ENCODE measurements around the gene LRRC42.
A peak's percentile ranks its signal among the peaks of the same experiment; 100 is the strongest.

LRRC42 gene, protein sequence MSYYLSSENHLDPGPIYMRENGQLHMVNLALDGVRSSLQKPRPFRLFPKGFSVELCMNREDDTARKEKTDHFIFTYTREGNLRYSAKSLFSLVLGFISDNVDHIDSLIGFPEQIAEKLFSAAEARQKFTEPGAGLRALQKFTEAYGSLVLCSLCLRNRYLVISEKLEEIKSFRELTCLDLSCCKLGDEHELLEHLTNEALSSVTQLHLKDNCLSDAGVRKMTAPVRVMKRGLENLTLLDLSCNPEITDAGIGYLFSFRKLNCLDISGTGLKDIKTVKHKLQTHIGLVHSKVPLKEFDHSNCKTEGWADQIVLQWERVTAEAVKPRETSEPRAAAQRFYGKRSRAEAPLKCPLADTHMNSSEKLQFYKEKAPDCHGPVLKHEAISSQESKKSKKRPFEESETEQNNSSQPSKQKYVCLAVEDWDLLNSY

DNA sequence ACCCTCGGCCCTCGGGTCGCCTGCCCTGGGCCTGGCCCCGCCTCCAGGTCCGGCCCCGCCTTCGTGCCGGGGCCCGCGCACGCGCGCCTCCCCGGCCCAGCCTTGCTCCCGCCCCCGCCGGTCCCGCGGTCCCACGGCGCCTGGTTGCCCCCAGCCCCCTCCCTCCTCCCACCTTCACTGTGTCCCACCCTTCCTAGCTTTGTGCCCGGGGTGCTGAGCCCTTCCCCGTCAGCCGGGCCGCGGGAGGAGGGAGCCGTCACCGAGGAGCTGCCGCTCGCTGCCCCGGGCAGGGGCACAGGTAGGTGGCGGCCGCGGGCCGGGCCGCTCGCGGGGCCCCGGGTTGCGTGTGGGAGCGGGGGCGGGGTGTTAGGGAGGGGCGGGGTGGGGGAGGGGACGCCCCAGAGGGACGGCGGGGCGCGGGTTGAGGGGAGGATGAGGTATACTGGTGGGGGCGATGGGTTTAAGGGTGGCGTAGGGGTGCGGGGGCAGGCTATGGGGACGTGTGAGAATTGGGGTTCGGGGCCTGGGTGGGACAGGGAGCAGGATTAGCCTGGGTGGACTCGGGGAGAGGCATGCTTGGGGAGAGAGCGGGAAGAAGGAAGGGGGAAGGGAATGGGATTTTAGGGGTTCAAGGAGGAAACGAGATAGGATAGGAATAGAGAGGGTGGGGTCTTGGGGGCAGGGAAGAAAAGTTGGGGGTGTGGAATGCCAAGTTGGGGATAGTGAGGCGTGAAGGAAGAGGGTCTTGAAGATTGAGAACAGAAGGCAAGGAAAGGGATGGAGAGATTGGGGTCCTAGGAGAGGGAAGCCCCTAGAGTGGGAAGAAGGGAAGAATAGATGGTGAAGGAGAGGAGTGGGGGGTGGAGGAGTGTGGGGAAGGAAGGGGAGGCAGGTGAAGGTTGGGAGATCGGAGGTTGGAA is at the start of gene LRRC42:
Gene LRRC42, plus strand, starts transcription at position 99 of the 920 bp plus-strand sequence. CDS start 5,650 bp downstream, outside the sequence.
- DNase-seq, result peak; percentile 87

DNA sequence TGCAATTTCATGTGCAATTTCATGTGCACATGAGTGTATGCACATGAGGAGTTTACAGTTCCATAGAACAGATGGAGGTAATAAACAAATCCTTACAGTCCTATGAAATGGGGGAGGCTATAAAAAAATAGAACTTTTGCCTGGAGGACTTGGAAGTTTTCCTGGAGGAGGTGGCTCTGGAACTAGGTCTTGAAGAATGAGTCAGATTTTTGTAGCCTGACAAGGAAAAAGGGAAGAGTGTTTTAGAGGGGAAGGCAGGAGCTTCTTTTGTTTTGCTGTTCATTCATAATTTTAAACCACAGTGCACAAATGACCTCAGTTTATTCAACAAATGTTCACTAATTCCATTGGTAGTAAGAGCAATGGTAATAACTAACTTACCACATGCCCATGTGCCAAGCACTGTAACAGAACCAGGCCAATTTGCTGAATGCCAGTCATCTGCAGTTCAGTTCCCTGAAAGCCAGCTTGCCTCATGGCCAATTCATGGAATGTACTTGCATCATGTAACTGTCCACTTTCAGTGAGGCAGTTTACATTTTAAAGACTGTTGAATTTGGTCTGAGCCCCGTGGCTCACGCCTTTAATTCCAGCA is 49.4 kb upstream of the LRRC42 start:
- DNase-seq, result no peak

DNA sequence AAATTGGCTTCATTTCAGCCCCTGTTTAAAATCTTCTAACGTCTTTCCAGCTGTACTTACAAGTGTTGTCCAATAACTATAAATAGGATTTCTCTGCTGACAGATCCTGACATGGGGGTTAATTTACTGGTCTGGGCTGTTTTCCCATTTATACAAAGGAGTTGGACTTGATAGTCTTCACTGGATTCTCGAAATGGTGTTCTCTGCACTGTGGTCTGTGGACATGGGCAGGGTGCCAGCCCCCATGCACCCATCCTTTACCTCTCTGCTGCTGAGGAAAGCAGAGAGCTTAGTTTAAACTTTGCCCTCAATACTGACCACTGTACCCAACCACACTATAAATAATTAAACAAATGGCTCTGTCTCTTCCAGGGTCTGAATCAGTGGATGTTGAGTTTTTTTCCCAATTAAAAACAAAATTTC is 46.9 kb upstream of the LRRC42 start:
- no peak for DNase-seq

- DNase-seq, result no peak
Observed at GRCh38 chr1:53899708-53900107, 46.4 kb upstream of the LRRC42 start.

DNA sequence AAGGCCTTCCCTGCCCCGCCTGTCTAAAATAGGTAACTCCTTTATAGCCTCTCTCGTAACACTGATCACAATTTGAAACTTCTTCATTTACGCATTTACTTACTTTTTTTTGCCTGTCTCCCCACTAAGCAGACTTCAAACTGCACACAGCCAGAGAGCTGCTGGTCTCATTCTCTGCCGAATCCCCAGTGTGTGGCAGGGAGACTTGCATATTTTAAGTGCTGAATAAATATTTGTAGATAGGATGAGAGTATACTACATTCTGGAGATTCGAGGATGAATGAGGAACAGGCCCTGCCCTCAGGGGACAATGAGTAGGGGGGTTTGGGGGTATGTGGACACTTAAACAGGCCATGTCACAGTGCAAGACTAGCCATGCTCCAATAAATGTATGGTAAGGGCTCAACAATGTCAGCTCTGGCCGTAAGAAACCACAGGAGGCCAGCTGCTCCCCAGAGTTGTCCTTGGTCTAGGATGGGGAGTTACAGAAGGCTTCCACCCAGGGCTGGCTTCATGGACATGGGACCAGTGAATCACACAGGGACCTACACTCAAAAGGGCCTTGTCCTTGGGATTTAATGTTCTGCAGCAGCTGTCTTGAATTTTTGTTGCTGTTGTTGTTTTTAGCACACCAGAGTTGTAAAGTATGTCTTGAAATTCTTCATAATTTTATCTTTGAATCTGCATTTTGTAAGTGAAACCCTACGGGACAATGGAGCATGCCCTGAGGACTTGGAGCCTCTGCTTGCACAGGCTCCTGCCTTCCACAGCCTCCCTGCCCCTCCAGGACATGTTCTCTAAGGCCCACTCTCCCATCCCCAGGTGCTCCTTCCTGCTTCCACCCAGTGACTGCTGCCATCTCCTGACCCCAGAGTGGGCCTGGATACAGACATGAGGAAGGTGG is 43.7 kb upstream of the LRRC42 start:
- no peak for DNase-seq

DNA sequence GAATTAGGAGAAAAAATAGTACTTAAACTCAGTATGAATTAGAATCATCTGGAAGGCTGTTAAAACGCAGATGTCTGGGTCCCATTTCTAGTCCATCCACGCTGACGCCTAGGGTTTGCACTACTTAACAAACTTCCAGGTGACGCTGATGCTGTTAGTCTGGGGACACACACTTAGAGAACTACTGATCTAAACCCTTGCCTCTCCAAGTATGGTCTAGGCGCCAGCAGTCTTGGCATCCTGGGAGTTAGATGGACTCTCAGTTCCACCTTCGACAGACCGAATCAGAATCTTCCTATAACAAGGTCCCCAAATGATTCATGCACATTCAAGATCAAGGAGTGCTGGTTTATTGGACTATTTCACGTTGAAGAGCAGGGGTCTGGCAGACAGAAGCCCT is 40.6 kb upstream of the LRRC42 start:
- DNase-seq, result no peak

DNA sequence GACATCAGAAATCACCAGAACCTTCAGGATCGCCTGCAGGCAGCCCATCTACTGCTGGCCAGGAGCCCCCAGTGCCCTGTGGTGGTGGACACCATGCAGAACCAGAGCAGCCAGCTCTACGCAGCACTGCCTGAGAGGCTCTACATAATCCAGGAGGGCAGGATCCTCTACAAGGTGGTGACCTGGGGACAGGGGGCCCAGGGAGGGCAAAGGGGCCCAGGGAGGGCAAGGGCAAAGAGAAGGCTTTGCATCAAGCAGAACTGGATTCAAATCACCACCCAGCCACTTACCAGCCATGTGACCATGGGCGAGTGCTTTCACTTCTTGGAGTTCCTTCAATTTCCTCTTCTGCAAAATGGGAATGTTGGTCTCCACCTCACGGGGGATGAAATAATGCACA is 40.0 kb upstream of the LRRC42 start:
- no peak for DNase-seq

- no peak for DNase-seq
Observed at GRCh38 chr1:53909946-53910345, 36.2 kb upstream of the LRRC42 start.

DNA sequence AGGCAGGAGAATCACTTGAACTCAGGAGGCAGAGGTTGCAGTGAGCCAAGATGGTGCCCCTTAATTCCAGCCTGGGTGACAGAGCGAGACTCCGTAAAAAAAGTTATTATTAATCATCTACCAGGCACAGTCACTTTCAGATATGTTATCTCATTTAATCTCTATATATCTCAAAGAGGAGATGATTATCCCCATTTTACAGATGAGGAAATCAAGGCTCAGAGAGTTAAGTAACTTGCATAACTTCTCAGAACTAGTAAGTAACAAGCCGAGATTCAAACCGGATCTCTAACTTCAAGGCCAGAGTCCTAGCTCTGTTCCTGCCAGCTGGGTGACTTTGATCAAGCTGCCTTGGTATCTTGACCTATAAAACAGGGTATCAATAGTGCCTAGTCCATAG is 34.7 kb upstream of the LRRC42 start:
- no peak for DNase-seq

DNA sequence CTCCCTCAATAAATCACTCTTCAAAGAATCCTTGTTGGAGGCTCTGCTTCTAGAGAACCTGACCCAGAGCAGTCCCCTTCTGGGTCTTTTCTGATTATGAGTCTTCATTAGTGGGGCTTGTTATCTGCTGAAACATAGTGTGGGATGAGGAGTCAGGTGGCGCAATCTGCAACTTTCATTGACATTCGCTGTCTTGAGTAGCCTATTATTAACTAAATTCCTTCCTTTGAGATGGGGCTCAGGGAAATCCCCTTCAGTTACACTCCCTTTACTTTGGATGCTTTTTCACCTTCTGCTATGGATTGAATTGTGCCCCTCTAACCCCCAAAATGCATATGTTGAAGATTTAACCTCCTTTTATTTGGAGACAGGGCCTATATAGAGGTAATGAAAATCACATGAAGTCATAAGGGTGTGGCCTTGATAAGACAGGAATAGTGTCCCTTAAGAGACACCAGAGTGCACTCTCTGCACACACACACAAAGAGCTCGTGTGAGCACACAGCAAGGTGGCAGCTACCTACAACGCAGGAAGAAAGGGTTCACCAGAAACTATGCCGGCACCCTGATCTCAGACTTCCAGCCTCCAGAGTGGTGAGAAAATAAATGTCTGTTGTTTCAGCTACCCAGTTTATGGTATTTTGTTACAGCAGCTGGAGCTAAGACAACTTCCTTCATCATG is 32.7 kb upstream of the LRRC42 start:
- DNase-seq, result no peak

GRCh38 chr1:53918343-53918742 is 27.8 kb upstream of the LRRC42 start:
- no peak for DNase-seq

GRCh38 chr1:53919675-53920066 is 26.5 kb upstream of the LRRC42 start:
- no peak for DNase-seq

DNA sequence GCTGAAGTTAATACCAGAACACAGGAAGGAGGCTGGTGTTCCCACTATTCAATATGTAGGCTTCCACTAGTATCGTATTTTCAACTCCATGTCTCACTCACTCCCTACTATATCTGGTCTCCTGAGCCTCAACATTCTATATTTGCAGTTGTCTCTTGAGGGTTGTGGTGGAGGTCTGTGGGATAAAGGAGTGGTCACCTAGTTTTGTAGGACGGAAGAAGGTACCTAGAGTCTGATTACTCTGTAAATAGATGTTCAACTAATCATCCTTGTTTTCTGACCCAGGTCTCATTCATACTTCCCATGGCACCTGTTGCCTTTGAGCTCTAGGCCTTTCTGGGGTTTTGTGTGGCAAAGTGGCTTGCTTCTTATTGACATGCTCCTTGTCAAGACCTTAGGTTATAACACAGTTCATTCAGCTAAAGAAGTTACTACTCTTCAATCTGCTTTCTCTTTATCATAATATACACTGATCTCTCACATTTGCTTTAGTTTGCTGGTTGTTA is 18.7 kb upstream of the LRRC42 start:
- no peak for DNase-seq

DNA sequence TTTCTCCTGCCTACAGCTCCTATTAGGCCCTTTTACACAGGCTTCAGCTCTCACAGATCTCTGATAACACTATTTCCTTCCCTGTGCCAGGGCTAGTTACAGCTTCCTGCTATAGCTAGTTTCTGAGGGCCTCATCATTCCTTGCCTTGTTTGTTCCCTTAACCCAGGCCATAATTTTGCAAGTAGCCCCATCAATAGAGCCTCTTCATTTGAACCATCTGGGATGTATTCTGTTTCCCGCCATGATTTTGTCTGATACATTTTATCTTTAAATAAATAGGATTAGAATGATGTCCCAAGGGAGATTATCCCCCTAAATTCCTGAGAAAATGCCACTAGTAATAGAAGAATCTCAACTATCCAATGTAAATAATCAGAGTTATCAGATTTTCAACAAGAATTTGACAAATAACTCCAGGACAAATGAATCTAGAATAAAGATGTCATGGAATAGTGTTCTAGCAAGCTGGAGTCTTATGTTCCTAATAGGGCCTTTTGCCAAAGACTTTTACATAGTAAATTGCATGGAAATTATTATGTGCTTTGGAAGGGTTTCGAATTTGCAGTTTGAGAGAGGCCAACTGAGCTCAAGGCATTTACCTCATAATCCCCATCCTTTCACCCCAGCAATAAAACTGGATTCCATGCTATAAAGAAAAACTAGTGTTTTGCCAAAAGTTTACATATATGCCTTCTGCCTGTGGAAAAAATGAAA is 16.7 kb upstream of the LRRC42 start:
- no peak for DNase-seq

DNA sequence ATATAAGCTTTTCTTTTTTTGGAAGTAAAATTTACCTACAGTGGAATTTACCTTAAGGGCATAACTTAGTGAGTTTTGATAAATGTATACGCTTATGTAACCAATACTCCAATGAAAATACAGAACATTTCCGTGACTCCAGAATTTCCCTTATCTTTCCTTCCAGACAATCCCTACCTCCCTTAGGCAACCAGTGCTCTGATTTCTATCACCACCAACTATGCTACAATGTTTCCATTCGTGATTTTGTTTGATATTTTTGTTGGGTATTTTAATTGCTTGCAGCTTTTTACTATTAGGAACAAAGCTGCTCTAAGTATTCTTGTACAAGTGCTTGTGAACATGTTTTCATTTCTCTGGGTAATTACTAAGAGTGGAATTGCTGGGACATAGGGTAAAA is 15.2 kb upstream of the LRRC42 start:
- no peak for DNase-seq

DNA sequence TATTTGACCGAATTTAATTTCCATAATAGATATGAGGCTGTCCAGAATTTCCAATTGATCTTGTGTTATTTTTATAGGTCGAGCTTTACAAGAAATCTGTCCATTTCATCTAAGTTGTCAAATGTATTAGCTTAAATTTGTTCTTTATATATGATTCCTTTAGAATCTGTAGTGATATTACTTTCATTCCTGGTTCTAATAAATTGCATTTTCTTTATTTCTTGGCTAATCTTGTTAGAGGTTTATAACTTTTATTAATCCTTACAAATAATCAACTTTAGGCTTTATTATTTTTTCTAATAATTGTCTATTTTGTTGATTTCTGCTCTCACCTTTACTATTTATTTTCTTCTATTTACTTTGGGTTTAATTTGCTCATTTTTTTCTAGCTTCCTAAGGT is 14.6 kb upstream of the LRRC42 start:
- no peak for DNase-seq

- DNase-seq, result no peak
Observed at GRCh38 chr1:53934170-53934765, 11.9 kb upstream of the LRRC42 start.

DNA sequence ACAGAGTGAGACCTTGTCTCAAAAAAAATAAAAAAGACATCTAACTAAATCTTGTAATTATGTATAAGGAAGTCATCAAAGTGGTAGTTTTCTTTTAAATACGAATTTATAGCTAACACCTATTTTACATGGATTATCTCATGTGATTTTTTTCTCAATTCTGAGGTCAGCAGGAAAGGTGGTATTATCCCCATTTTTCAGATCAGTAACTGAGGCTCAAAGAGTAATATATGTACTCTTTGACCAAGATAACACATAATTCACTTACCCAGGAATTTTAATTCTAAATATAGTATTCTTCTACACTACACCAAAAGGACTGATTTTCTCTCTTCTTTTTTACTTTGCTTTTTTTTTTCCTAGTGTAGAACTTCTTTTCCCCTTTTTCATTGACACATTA is 9.7 kb upstream of the LRRC42 start:
- no peak for DNase-seq

- no peak for DNase-seq
Observed at GRCh38 chr1:53938136-53938830, 7.9 kb upstream of the LRRC42 start.

All from KG1 (cell line).